Gastrocnemius medialis (tissue), 4 donors: ENCODE measurements around the gene SMARCA2. TPM values are rescaled to one million over a fixed set of nuclear protein-coding genes. Genes with fewer than 3 reads are reported as not detected.

Experiments used
- ATAC-seq, 2 donors: fragments of 150-250 bp; one replicate each; pipeline ENCODE4 v1.9.1; 2016
- DNase-seq, 2 donors: peaks; one replicate each; pipeline ENCODE4 v3.0.0-alpha.2; 2019
- H3K27ac ChIP-seq, 4 donors: fragments of 200-600 bp; sonication (generic); 1 replicate in 1 of 4; 2 replicates in 3 of 4; pipeline ENCODE4 v1.5.1; 2016 to 2018; ENCODE audit warnings: mild to moderate bottlenecking in 2 of 4, moderate library complexity in 1 of 4
- H3K27me3 ChIP-seq, 3 donors: fragments of 200-600 bp; sonication (generic) in 2 of 3; 1 replicate in 1 of 3; 2 replicates in 2 of 3; pipeline versions ENCODE4 v1.5.1 to v1.6.0; 2016 to 2019; ENCODE audit warnings: mild to moderate bottlenecking in 1 of 3, moderate library complexity in 1 of 3
- H3K36me3 ChIP-seq, 2 donors: fragments of 200-600 bp; sonication (generic) in 1 of 2; one replicate each; pipeline ENCODE4 v1.5.1; 2017 to 2018
- H3K4me1 ChIP-seq, 2 donors: fragments of 200-600 bp; sonication (generic) in 1 of 2; one replicate each; pipeline ENCODE4 v1.5.1; 2016 to 2017; ENCODE audit warnings: mild to moderate bottlenecking in 2 of 2
- H3K4me3 ChIP-seq, 4 donors: fragments of 200-600 bp; sonication (generic) in 3 of 4; 1 replicate in 1 of 4; 2 replicates in 3 of 4; pipeline ENCODE4 v1.5.1; 2016 to 2019; ENCODE audit warnings: mild to moderate bottlenecking in 2 of 4
- H3K9me3 ChIP-seq, 3 donors: fragments of 200-600 bp; sonication (generic) in 2 of 3; 1 replicate in 1 of 3; 2 replicates in 2 of 3; pipeline ENCODE4 v1.5.1; 2016 to 2019
- CTCF ChIP-seq, 5 experiments: fragments of 450-650 bp in 3 of 5; fragments of 200-600 bp in 2 of 5; sonication (generic) in 2 of 5; IDR thresholded peaks in 4 of 5; conservative IDR thresholded peaks in 1 of 5; 1 replicate in 4 of 5; 2 replicates in 1 of 5; pipeline ENCODE4 v1.5.1; 2016 to 2019; ENCODE audit warnings: antibody characterized with exemption in 5 of 5, mild to moderate bottlenecking in 3 of 5, moderate library complexity in 3 of 5
- POLR2A ChIP-seq, 2 donors: fragments of 450-650 bp; IDR thresholded peaks; one replicate each; pipeline ENCODE4 v1.6.1; 2017; ENCODE audit warnings: antibody characterized with exemption in 2 of 2, mild to moderate bottlenecking in 2 of 2, moderate library complexity in 2 of 2
- in situ Hi-C, 4 donors: fragments of 200-750 bp; cut with MboI; loops; one replicate each; pipeline versions ENCODE4 v1.15.0 to v1.8.0; 2017; ENCODE audit warnings: low sequenced_read_pairs in 4 of 4
- intact Hi-C: fragments of 100-400 bp; cut with DNase I; formaldehyde crosslinking; loops from one replicate; pipeline ENCODE4 v1.15.1; 2023; ENCODE audit warnings: low total_unique reads
- total RNA-seq, 4 donors: library from RNA; depleted of rRNA; stranded (reverse); fragments of >200 nt; gene quantifications; one replicate each; pipeline versions ENCODE4 v1.1.0 to v1.2.3, GENCODE V29; 2016

SMARCA2 gene
- total RNA-seq, 4 donors from 2014 or later = 54.6 to 69.7 (median 63.0) TPM

- DNase-seq = no peak
- in situ Hi-C loops = no loop called here
Measured at GRCh38 chr9:2195211-2195610, 180.1 kb downstream of the SMARCA2 start.

GRCh38 chr9:2196757-2197156 is 181.6 kb downstream of the SMARCA2 start:
- H3K27me3 ChIP-seq = no peaks in the 10 kb centered on the region
- H3K4me1 ChIP-seq = no peaks in the 10 kb centered on the region
- intact Hi-C loops (no loop called here), in situ Hi-C loops (no loop called here)
- H3K9me3 ChIP-seq = no peaks in the 10 kb centered on the region
- H3K27ac ChIP-seq = no peak overlapping the region
- H3K4me3 ChIP-seq = no peak overlapping the region
- DNase-seq (no peak), ATAC-seq (no peak)
- TF ChIP-seq POLR2A (IDR thresholded peaks at IDR 0.05) (no peak), CTCF (IDR thresholded peaks at IDR 0.05 in 4 of 5, conservative IDR thresholded peaks at IDR 0.05 in 1 of 5) (no peak)
- H3K36me3 ChIP-seq = peaks cover 0 to 30% of the 10 kb centered on the region in 2 donors

More at GRCh38 chr9:2195211-2195610, 180.1 kb downstream of the SMARCA2 start:
- intact Hi-C loops = no loop called here
- no peaks in the 10 kb centered on the region for H3K27me3 ChIP-seq
- no peak overlapping the region for H3K4me3 ChIP-seq
- peaks cover 0 to 41% of the 10 kb centered on the region in 2 donors for H3K36me3 ChIP-seq
- no peak for ATAC-seq
- TF ChIP-seq POLR2A (IDR thresholded peaks at IDR 0.05) = no peak
- TF ChIP-seq CTCF (IDR thresholded peaks at IDR 0.05 in 4 of 5, conservative IDR thresholded peaks at IDR 0.05 in 1 of 5) = no peak
- H3K9me3 ChIP-seq = no peaks in the 10 kb centered on the region
- H3K4me1 ChIP-seq = no peaks in the 10 kb centered on the region
- no peak overlapping the region for H3K27ac ChIP-seq

GRCh38 chr9:2198956-2199635 is 183.9 kb downstream of the SMARCA2 start:
- H3K9me3 ChIP-seq = no peaks in the 10 kb centered on the region
- no peak for TF ChIP-seq POLR2A (IDR thresholded peaks at IDR 0.05)
- no peak for TF ChIP-seq CTCF (IDR thresholded peaks at IDR 0.05 in 4 of 5, conservative IDR thresholded peaks at IDR 0.05 in 1 of 5)
- peaks cover 0 to 7% of the 10 kb centered on the region in 2 donors for H3K36me3 ChIP-seq
- DNase-seq = no peak
- ATAC-seq = no peak
- no peak overlapping the region for H3K27ac ChIP-seq
- in situ Hi-C loops (no loop called here), intact Hi-C loops (no loop called here)
- no peaks in the 10 kb centered on the region for H3K27me3 ChIP-seq
- no peak overlapping the region for H3K4me3 ChIP-seq
- H3K4me1 ChIP-seq = no peaks in the 10 kb centered on the region

- intact Hi-C loops = no loop called here
- H3K4me3 ChIP-seq = no peak overlapping the region
Measured at GRCh38 chr9:2199999-2200796, 185.1 kb downstream of the SMARCA2 start.

More at GRCh38 chr9:2199999-2200796, 185.1 kb downstream of the SMARCA2 start:
- H3K9me3 ChIP-seq = no peaks in the 10 kb centered on the region
- no peaks in the 10 kb centered on the region for H3K27me3 ChIP-seq
- DNase-seq = no peak
- in situ Hi-C loops = no loop called here
- no peak for ATAC-seq
- peaks cover 0 to 5% of the 10 kb centered on the region in 2 donors for H3K36me3 ChIP-seq
- TF ChIP-seq POLR2A (IDR thresholded peaks at IDR 0.05) (no peak), CTCF (IDR thresholded peaks at IDR 0.05 in 4 of 5, conservative IDR thresholded peaks at IDR 0.05 in 1 of 5) (no peak)
- no peak overlapping the region for H3K27ac ChIP-seq
- H3K4me1 ChIP-seq = no peaks in the 10 kb centered on the region
